Fibroblast of the aortic adventitia (primary cell): Measurements from ENCODE around the gene C14orf119. TPM values are rescaled to one million over a fixed set of nuclear protein-coding genes. Genes with fewer than 3 reads are reported as not detected.

Source experiments
- DNase-seq: peaks from one replicate; pipeline ENCODE4 v3.0.0-alpha.2; 2010; ENCODE audit warnings: low read depth
- H3K4me3 ChIP-seq: 2 replicates; pipeline ENCODE4 v1.5.1; 2011; ENCODE audit warnings: low read depth, mild to moderate bottlenecking, control low read depth, low read length, moderate library complexity
- total RNA-seq: library from RNA; depleted of rRNA; stranded (reverse); fragments of >200 nt; gene quantifications from 2 replicates; pipeline ENCODE4 v1.2.3, GENCODE V29; 2012; ENCODE audit warnings: low replicate concordance
- TF ChIP-seq, protein P1 (sequence below): IDR thresholded peaks from 2 replicates; pipeline ENCODE4 v1.5.1; 2011; ENCODE audit warnings: mild to moderate bottlenecking, low read length, control low read depth, inconsistent platforms; ENCODE audit not compliant: insufficient read depth

The C14orf119 gene
- total RNA-seq, 1 donor: 60.2 TPM

DNA sequence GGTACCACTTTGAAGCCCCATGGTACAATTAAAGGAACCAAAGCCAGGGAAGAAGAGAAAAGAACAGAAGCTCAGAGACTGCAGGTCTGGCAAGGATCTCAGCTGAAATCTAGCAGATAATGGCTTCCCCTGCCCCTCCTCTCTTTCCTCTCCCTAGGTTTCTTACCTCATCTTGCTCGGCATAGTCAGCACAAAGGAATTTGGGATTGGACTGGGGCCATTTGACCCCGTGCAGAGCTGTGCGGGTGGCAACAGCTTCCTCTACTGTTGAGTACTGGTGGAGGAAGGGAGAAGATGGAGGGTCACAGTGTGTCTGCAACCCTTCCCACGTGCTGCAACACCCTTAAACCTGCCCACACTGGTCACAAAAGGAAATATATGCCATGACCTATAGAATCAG is 33.3 kb upstream of the C14orf119 start:
- TF ChIP-seq, protein P1, sequence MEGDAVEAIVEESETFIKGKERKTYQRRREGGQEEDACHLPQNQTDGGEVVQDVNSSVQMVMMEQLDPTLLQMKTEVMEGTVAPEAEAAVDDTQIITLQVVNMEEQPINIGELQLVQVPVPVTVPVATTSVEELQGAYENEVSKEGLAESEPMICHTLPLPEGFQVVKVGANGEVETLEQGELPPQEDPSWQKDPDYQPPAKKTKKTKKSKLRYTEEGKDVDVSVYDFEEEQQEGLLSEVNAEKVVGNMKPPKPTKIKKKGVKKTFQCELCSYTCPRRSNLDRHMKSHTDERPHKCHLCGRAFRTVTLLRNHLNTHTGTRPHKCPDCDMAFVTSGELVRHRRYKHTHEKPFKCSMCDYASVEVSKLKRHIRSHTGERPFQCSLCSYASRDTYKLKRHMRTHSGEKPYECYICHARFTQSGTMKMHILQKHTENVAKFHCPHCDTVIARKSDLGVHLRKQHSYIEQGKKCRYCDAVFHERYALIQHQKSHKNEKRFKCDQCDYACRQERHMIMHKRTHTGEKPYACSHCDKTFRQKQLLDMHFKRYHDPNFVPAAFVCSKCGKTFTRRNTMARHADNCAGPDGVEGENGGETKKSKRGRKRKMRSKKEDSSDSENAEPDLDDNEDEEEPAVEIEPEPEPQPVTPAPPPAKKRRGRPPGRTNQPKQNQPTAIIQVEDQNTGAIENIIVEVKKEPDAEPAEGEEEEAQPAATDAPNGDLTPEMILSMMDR: no peak
- no peak overlapping the region for H3K4me3 ChIP-seq
- peak; percentile 94 for DNase-seq

DNA sequence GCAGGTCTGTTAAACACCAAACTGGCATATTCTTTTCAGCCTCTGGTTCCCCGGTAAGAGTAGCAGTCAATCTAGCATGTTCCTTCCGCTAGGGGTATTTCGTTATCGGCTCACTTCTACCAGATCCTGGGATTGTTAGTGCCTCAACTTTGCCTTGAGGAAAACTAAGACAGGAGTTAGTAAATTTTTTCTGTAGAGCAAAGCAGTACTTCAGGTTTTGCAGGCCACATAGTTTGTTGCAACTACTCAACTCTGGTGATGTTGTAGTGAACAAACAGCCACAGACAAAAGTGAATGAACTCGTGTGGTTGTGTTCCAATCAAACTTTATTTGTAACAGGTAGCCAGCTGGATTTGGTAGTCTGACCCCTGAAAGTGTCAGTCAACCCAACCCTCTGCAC is 31.7 kb upstream of the C14orf119 start:
- no peak for DNase-seq
- TF ChIP-seq, protein P1: no peak
- H3K4me3 ChIP-seq: no peak overlapping the region

DNA sequence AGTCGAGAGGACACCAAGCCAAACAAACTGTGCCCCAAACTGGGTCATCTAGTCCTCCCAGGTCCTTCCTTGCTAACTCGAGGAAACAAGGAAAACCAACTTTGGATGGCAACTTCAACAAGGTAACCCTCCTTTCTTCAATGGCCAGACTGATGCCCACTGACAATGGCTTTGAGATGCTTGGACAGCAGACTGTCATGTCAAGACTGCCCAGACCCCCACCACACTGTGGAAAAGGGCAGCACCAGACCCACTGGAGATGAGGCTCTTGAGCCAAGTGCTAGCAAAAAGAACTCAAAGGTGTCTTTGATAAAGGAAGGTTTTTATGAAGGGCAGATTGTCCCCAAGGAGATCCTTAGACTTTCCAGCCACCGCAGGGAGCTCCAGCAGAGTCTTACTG is 28.9 kb upstream of the C14orf119 start:
- TF ChIP-seq, protein P1: no peak
- DNase-seq: no peak
- H3K4me3 ChIP-seq: no peak overlapping the region

DNA sequence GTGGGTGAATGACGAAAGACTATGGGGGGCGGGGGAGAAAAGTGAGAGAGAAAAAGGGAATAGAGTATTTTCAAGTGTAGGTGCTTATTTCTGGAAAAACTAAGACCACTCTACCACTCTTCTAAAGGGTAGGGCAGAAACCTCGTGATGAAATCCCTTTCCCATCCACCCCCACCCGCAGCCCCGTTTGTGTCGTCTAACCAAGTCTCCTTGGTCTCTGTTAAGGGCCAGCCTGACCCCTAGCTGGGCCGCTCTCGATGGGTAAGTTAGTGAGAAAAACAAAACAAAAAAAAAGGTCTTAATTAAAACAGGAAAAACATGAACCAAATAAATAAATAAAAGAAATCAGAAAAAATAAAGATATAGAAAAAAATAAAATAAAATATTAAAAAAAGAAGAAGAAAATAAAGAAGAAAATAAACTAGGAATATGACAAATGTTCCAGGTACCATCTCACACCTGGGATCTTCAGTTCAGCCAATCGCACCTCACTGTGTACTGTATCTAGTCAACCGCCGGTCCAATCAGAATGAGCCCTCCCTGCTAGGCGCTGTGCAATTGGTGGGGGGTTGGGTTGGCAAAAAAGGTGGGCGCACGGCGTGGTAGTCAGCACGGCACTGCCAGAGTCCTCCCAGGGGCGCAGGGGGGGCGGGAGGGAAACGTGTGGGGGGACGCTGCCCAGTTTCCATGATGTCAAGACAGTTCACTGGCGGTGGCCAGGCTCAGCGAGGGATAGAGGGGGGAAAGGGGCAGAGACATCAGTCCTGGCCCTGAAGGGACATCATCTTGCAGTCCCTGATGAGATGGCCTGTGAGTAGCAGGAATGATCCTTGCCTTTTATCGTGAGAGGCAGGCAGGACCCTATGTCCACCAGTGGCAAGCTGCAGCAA is 28.2 kb upstream of the C14orf119 start:
- DNase-seq: no peak
- TF ChIP-seq, protein P1: no peak
- H3K4me3 ChIP-seq: no peak overlapping the region

DNA sequence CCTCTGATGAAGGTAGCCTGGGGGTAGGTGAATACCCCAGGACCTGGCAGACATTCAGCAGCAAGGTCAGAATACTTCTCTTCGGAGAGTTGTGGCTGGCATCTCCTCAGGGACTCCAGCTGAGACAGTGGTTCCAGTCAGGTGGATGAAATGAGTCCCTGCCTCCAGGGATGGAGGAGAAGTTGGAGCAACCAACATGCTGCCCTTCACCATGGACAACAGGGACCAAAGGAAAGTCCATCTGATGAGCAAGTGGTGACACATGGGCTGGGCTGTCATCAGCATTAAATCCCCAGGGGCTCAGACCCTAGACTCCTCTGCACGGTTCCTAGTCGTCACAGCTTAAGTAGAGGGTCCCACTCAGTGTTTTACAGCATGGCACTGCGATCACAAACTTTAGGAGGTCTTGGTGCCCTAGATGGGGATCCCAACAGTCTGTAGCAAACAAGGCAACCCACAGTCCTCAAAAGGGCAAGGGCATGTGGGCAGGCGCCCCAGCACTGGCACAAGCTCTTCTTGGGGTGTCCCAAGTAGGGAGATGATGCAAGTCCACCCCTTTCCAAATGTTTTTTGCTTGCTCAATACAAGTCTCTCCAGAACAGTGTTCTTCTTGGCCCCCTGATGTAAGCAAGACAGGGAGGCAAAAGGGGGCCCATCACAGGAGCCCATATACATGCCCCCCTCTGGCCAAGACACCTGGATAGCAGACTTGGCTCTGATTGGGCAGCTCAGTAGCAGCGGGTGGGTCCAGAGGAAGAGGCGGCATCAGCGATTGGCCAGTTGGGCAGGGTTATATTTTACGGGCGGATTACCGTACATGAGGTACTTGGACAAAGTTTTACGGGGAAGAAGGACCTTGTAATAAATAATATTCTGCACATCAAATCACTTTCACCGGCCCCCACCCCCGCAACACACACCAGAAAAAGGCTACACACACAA is 27.2 kb upstream of the C14orf119 start:
- DNase-seq: no peak
- H3K4me3 ChIP-seq: peak overlapping the region; percentile 38
- TF ChIP-seq, protein P1: no peak

DNA sequence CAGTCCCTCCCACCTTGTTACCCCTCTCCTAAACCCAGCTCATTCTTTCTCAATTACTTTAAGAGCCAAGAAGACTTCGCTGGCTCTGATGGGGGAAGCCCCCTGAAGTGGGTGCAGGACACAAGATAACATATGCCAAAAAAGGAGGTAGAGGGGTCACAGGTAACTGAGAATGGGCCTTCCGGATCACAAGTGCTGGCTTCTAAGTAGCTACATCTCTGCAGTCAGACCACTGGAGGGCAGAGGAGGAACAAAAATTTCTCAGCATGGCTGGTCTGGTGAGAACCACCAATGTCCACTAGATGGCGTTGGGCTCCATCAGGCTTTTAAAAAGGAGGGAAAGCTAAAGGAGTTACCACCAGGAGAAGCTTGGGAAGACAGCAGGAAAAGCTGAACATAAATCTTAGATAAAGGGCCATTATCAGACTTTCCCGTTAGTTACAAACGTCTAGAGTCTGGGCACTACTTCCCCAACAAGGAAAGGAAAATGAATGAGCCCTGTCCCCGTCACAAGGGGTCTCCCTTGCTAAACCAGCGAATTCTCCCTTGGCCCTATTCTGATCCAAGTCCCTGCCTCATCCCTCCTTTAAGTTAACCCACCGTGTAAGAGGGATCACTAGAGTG is 26.4 kb upstream of the C14orf119 start:
- H3K4me3 ChIP-seq: peak overlapping the region; percentile 38
- DNase-seq: peak; percentile 96
- TF ChIP-seq, protein P1: peak; percentile 98
